GM19099 (cell line): ENCODE measurements around the gene NOX4.

Source experiments
- POLR2A ChIP-seq: IDR thresholded peaks from 3 replicates; pipeline ENCODE4 v1.6.1; 2011; ENCODE audit warnings: low read depth; ENCODE audit not compliant: insufficient read length; ENCODE audit errors: extremely low read depth

NOX4 gene

GRCh38 chr11:89489930-89490329 is 1.2 kb downstream of the NOX4 start:
- TF ChIP-seq POLR2A, result no peak

DNA sequence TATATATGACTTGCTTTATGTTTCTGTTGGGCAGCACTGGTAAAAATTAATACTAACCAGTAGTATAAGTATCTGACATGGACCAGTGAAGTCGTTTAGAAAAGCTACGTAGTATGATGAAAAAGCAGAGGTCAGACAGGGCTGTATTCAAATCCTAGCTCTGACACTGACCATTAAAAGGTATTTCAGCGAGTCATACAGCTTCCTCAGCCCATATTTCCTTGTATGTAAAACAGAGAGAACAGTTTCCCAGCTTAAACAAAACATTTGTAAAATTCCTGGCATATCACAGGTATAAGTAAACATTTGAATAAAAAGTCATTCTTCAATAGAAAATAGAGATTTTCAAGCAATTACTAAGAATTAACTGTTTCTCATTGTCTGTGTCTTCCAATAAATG is 4.2 kb downstream of the NOX4 start:
- TF ChIP-seq POLR2A, result no peak

GRCh38 chr11:89484896-89485295 is 6.3 kb downstream of the NOX4 start:
- TF ChIP-seq POLR2A, result no peak

- TF ChIP-seq POLR2A, result no peak
Observed at GRCh38 chr11:89477175-89477574, 14.0 kb downstream of the NOX4 start.

GRCh38 chr11:89463266-89463780 is 27.9 kb downstream of the NOX4 start:
- TF ChIP-seq POLR2A, result no peak

- no peak for TF ChIP-seq POLR2A
Observed at GRCh38 chr11:89458716-89459115, 32.5 kb downstream of the NOX4 start.

DNA sequence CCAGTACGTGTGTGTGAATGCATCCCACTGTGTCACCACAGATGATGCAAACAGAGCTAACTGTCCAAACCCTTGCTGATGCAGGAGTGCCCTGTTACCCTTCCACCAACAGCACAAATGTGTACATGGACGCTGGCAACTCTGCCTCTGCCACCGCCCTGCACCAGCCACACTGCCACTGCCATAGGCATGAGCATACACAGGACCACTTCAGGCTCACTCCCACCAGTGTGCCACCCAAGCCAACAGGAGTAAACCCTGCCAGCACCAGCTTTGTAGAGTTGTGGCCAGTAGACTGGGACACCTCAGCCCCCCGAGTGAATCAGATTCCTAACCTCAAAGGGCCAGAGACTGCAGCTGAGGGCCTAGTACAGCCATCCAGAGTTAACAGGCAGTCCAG is 34.0 kb downstream of the NOX4 start:
- no peak for TF ChIP-seq POLR2A

DNA sequence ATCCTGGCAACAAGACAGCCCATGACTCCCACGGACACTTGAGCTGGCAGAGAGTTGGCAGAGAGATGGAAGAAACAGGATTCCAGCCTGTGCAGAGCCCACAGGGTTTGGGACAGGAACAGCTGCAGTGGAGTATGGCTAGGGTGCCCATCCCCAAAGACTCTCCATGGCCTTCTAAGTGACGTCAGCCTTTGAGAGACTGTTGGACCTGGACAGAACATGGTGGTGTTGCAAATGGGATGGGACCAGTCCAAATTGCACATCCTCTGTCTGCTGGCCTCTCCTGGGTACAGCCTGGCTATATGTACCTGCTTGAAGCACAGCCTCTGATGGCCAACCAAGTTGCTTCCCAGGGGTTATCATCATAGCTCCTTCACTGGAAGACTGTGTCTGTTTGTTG is 34.5 kb downstream of the NOX4 start:
- TF ChIP-seq POLR2A, result no peak

- no peak for TF ChIP-seq POLR2A
Observed at GRCh38 chr11:89452780-89453179, 38.4 kb downstream of the NOX4 start.

DNA sequence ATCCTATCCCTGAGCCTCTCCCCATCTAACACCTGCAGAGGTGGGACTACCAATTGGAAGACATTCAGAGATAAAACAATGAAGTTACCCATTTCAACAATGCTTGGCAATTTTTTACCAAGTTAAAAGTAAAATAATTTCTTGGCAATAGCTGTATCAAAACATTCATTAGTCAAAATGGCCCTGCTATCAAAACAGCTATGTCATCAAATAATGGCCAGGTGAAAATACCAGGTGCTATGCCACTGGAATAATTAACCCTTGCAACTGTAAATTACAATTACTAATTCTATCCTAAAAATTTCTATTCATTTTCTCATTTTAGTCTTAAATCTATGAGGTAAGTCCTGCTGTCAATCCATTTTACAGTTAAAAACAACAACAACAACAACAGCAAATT is 43.3 kb downstream of the NOX4 start:
- no peak for TF ChIP-seq POLR2A

DNA sequence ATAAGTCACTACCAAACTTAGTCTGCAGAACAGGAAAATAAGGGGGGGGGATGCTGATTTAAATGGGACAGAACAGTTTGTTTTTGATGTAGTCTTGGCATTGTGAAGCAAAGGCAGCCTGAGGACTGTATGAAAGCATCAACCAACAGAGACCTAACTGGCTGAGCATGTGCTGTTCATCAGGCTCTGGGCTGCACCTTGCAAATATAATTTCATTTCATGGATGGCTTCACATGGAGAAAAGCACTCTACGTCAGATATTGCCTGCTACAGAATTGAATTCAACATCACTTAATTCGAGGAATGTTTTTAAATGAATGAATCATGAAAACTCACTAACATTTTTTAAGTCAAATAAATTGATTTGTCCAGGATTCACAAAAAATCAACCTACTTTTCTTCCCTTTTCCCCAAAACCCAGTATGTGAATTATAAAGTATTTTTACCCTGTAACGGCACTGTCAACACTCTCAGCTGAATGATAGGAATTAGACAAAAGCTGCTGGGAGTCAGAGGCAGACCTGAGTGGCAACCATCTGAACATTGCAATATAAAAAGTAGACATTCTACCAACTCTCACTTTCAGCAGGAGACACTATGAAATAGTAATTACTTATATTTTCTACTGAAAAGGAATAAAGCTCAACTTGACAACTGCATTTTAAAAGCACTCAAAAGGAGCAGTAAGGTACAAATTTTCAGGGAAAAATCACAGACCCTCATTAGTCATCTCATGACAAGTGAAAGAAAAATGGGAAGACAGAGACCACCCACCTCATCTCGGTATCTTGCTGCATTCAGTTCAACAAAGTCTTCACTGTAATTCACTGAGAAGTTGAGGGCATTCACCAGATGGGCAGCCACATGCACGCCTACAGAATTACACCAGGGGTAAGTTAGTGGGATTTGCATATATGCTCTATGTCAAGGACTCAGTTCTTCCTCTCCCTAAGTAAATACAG is 47.5 kb downstream of the NOX4 start:
- TF ChIP-seq POLR2A, result no peak

GRCh38 chr11:89442801-89443200 is 48.4 kb downstream of the NOX4 start:
- TF ChIP-seq POLR2A, result no peak

- no peak for TF ChIP-seq POLR2A
Observed at GRCh38 chr11:89441606-89442005, 49.6 kb downstream of the NOX4 start.

DNA sequence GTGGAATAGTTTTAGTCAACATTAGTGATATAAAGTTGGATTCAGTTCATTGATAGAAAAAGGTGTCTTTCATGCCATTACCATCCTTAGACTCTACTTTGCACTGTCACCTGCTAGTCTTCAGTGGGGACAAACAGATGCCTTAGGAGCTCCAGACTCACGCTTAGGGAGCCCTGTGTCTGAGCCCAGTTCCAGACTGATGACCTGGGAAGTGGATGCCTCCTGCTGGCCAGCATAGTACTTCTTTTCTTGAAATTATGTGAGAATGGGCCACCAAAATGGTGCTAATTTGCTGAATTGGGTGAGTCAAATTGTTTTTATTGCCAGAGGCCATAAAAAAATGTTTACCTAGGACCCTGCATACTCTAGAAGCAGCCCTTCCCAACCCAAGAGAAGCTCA is 53.9 kb downstream of the NOX4 start:
- TF ChIP-seq POLR2A, result no peak

GRCh38 chr11:89436071-89436470 is 55.1 kb downstream of the NOX4 start:
- TF ChIP-seq POLR2A, result no peak

DNA sequence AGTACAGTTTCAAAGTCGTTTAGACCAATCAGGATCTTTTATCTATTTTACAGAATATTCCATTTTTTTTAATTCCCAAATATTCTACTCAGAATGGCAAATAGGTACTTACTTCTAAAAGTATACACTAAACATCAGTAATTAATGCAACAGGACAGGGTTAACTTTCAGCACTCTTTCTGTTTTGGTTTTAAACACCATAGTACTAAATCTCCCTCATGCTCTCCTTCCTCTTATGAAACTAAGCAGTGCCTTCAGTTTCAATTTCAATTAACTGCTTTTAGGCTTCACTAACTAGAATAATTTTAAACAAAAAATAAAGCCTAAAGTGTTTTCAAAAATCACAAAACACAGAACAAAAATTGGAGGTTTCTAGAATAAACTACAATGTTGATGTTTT is 57.9 kb downstream of the NOX4 start:
- TF ChIP-seq POLR2A, result no peak
